ENCODE data around the gene PTPN2.

DNA sequence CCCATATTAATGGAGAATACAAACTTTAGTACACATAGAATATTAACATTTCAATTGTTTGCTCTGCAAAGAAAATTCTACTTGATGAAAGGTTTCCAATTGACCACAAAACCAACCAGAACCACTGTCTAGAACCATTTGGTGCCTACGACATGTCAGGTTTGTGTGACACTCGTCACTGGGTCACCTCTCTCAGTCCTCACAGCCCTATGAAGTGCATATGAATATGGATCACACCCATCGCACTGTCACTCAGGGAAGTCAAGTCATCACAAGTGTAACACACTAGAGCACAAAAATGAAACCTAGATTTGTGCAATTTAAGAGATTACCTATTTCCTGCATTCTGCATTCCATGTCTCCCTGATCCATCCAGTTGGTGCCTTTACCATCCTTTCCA, 43.7 kb downstream of the PTPN2 start:
- TF ChIP-seq, protein P1, sequence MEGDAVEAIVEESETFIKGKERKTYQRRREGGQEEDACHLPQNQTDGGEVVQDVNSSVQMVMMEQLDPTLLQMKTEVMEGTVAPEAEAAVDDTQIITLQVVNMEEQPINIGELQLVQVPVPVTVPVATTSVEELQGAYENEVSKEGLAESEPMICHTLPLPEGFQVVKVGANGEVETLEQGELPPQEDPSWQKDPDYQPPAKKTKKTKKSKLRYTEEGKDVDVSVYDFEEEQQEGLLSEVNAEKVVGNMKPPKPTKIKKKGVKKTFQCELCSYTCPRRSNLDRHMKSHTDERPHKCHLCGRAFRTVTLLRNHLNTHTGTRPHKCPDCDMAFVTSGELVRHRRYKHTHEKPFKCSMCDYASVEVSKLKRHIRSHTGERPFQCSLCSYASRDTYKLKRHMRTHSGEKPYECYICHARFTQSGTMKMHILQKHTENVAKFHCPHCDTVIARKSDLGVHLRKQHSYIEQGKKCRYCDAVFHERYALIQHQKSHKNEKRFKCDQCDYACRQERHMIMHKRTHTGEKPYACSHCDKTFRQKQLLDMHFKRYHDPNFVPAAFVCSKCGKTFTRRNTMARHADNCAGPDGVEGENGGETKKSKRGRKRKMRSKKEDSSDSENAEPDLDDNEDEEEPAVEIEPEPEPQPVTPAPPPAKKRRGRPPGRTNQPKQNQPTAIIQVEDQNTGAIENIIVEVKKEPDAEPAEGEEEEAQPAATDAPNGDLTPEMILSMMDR (IDR thresholded peaks at IDR 0.05) = no peak
- TF ChIP-seq TFCP2L1 (CRISPR knock-in tag; IDR thresholded peaks at IDR 0.05) (no peak), RNF2 (IDR thresholded peaks at IDR 0.05; ENCODE audit: borderline replicate concordance, low read depth) (no peak), FOXS1 (CRISPR knock-in tag; IDR thresholded peaks at IDR 0.05) (no peak), CEBPB (IDR thresholded peaks at IDR 0.05) (no peak)
